Activated CD4-positive, CD25-positive, alpha-beta regulatory T cell treated with anti-CD3 and anti-CD28 coated beads, Interleukin-2, amount 50 U/mL, for 24 hours (primary cell): ENCODE measurements around the gene PITX1.

Experiments
- ATAC-seq, 2 donors: fragments of 150-1000 bp; cut with Tn5 transposase; one replicate each; pipeline ENCODE4 v1.10.0; 2021; ENCODE audit warnings: mild to moderate bottlenecking in 1 of 2, moderate library complexity in 1 of 2

Gene PITX1

DNA sequence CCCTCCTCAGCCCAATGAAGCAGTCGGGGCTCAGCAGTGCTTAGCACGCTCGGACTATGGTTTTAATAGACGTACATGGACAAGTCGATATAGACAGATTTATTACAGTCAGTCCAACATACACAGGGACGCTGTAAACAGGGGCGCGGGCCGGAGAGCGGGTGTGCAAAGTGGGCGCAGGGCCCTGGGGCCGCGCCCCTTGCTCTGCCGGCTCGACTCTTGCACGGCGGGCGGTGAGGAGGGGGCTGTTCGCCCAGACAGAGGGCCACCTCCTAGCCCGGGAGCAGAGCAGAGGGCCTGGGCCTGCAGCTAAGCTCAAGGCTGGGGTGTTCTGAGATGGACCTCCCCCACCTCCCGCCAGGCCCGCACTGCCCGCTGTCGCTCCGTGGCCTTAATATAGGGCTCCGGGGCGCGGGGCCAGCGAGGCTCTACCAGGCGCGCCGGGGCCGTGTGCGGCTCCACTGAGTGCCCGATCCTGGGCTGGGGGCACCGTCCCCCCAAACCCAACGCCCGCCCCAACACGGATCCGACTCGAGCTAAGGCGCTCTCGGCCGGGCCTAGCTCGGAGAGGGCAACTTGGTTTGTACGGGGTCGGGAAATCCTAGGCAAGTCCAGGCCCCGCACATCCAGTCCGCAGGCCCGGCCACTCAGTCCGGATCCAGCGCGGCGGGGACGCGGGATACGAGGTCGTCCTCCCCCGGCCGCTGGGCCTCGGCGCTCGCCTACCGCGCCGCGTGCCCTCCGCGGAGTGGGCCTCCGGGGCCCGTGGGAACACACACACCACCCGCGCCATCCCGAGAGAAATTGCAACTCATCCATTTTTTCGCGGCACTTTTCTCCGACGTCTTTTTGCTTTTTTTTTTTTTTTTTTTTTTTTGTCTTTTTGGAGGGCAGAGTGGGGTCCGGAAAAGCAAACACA lies 6.1 kb downstream of the PITX1 start:
- ATAC-seq = no peak

DNA sequence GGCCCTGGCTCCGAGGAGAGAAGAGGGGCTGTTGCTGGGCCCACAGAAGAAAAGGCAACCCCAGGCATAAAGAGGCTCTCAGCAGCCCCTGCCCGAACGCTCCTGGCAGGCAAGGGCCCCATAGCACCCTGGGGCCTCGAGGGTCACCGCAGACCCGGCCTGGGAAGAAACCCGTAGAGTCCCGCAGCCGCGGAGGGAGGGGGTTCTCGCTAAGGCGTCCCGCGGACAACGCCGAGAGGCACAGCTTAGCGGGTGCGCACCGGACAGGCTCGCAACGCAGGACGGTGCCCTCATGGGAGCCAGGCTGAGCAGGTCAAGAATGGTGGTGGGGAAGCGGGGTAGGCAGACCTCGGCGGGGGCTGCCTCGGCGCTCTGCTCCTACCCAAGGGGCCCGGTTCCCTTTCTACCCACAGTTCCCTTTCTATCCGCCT lies 6.7 kb downstream of the PITX1 start:
- ATAC-seq = no peak

DNA sequence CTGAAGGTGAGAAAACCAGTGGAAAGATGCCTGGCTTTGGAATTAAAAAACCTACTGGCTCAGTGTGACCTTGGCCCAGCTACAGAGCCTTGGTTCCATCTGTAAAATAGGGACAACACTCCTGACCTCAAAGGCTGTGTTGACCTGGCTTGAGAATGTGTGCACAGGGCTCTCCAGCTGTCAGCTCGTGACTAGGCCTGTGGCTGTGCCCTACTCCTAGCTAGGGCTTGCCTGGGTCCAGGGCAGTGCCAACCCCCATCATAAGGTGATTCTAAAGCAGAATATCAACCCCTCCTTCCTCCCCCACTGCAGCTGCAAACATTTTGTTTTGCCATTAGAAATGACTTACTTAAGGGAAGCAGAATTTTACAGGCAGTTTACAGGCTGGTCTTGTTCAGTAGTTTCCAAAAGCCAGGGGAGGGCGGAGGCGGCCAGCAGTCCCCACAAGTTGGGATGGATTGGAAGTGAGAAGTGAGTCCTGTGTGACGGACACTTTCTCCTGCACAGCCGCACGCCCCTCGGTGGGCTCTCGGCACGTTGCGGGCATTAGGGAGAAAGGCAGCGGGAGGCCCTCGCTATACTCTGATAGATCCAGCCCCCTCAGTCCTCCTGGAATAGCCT lies 7.3 kb downstream of the PITX1 start:
- no peak for ATAC-seq

DNA sequence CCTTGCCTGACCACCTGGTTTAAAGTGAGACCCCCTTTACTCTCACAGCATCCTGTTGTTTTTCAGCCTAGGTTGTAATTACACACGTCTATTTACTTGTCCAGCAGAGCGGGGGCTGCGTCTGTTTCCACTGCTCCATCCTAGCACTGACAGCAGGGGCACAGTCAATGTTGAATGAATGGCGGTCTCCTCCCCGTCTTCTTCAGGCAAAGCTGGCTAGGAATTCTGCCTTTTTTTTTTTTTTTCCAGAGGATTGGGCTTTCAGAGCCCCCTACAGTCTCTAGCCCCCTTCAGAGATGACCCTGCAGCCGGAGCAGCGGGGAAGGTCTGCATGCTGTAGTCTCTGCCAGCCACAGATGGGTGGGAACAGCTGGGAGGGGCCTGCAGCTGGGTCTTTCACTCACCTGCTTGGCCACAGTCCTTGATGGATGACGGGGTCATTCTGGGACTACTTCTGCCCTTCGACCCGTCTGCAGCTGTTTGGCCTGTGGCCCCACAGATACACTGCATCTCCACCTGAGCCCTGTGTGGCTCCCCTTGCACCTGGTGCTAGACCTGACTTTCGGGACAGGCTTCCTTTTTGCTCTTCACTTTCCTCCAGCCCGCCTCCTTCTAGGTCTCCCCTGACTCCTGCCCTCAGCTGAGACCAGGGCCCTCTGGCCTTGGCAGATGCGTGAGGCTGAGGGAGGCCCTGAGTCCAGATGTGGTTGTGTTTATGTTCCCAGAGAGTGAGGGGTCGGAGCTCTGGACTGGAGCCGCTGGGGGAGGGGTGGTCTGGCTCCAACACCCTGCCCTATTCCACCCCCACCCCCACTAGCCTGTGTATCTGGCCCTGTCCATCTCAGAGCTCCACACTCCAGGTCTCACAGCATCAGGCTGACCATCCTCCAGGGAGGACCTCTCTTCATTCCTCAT lies 8.0 kb downstream of the PITX1 start:
- no peak for ATAC-seq

DNA sequence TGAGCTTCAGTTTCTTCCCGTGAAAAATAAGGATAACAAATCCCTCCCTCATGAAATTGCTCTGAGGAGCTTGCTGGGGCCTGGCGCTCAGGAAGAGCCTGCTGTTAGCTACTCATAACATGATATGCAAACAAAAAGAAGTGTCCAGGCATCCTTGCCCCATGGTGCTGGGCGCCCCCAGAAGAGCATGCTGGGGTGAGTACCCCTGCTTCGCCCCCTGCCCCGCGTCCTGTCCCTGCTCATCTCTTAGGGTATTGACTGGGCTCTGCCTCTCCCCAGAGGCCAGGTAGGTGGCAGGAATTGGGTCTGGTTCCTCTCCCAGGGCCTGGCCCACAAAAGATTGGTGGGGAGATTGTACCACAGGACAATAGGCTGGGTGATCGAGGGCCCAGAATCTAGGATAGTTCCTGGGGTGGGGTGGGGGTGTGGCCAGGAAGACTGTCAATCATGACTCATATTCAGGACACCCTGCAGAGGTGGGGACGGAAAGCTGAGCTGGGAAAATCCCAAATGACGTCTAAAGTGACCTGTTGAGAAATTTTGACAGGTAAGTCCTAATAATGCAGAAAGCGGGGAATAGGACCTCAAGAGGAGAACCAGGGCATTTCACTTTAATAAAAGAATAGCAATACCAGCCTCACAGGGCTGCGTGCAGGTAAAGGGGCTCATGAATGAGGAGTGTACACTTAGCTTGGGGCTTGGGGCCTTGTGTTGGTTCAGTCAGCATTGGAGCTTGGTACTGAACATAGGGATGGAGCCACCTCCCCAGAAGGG lies 8.9 kb downstream of the PITX1 start:
- no peak for ATAC-seq

DNA sequence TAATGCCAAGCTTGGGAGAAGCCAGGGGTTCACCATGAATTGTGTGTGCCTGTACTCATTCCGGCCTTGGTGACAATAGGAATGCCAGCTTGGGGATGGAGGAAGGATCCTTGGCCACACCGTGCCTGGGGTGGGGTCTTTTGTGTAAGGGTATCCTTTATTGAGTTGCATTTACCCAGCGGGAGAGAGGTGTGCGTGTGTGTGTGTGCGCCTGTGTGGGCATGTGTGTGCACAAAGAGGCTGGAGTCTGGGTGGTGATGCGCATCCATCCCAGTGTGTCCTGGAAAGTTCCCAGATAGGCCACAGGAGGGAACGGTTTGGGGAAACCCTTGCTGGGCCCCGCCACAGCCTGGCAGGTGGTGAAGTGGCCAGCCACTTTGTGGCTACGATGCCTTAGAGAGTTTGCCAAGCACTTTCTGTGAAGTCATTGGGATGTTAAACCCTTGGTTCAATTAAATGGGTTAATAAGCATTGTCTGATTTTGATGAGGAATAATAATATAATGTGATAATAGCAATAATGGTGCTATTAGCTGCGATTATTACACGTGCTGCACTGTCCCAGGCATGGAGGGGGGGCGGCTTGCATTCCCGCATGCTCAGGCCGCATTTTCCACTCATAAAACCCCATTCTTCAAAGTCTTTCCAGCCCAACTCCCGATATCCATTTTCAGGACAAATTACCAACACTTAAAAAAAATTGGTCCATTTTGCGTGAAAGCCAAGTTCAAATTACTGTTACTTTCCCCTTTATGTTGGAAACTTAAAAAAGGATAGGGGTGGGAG lies 13.7 kb downstream of the PITX1 start:
- no peak for ATAC-seq

DNA sequence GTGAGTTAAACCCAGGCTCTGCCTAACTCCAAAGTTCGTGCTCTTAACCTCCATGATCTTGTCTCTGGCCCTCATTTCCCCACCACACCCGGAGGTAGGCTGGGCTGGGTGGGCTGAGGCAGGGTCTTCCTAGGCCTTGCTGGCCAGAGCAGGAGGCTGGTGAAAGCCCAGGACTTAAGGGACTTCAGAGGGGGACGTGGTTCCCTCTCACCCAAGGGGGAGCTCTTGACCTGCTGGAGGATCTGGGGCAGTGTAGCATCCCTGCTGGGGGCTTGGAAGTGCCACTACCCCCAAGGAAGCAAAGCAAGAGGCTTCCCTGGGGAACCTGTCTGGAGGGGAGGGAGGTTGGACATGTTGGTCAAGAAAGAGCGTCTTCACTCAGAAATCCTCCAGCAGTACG lies 14.7 kb downstream of the PITX1 start:
- no peak for ATAC-seq

DNA sequence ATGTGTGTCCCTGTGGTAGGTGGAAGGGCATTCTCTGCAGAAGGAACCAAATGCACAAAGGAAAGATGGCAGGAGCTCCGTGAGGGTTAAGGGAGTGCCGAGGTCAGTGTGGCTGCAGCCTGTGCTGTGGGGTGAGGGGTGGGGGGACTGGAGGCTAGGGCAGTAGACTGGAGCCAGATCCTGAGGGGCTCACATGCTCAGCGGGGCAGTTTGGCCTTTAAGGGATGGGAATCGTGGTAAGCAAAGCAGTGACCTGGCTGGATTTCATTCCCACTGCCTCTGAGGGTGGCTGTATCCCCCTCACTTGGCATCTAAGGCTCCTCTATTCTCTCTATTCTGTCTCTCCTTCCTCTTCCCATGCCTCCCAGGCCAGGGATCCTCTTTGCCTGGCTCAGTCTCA lies 15.6 kb downstream of the PITX1 start:
- ATAC-seq = no peak

DNA sequence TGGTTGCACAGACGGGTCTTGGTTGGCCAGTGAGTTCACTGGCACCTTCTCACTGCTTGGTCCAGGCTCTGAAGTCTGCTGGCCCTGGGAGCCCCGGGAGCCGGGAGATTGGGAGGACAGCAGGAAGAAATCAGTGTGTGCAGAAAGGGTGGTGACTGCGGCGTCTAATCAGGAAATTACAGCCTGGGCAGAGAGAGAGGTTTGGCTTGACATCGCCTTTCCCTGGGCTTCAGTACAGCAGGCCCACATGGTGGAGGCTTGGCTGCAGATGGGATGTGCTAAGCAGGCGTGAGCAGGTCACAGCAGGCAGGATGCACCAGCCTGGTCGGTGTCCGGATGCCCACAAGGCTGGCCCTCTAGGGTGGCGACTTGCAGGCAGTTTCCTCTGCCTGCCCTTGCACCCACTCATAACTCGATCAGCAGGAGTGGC lies 17.2 kb downstream of the PITX1 start:
- ATAC-seq = no peak

DNA sequence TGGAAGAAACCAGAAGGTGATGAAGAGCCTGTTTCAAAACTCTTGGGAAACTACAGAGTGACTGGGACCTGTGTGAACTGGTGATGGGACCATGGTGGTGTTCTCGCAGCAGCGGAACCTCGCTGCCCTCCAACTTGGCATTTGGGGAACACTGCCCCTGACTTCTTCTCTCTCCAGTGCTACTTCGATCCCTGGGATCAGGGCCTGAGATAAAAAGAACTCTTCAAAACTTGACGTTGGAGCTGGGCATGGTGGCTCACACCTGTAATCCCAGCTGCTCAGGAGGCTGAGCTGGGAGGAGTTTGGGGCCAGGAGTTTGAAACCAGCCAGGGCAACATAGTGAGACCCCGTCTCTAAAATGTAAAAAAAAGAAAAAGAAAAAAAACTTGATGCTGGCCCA lies 18.1 kb downstream of the PITX1 start:
- no peak for ATAC-seq

DNA sequence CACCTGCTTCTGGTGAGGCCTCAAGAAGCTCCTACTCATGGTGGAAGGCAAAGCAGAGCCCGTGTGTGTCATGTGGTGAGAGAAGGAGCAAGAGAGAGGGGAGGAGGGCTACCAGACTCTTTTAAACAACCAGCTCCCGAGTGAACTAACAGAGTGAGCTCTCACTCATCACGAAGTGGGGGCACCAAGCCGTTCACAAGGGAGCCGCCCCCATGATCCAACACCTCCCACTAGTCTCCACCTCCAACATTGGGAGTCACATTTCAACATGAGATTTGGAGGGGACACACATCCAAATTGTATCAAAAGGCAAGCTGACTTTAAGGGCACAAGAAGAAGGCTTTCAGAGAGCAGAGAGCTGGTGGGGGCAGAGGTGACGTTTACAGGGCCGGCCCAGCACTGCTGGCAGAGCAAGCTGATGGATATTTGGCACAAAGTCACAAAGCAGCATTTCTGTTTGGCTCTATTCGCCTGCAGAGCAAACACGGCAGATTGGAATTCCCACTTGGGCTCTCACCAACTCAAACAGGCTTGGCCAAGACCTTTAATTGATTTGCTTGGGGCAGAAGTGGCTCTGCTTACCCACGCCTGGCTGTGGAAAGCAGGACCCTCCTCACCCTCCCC lies 20.0 kb downstream of the PITX1 start:
- no peak for ATAC-seq

DNA sequence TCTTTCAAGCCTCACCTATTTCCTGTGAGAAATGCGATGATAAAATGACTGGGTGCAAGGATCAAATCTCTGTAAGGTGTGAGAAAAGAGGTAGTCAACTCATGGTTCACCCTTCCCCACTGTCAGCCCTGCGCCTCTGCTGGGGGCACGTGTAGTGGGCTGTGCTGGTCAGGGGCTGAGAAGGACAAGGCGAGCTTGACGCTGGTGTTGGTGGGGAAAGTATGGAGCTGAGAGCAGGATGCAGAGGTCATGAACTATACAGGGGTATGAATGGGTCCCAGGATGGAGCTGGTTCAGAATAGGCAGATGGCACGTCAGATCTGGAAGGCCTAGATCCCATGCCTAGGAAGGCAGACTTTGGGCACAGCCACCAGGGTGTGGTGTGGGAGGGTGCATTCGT lies 20.6 kb downstream of the PITX1 start:
- ATAC-seq = no peak

DNA sequence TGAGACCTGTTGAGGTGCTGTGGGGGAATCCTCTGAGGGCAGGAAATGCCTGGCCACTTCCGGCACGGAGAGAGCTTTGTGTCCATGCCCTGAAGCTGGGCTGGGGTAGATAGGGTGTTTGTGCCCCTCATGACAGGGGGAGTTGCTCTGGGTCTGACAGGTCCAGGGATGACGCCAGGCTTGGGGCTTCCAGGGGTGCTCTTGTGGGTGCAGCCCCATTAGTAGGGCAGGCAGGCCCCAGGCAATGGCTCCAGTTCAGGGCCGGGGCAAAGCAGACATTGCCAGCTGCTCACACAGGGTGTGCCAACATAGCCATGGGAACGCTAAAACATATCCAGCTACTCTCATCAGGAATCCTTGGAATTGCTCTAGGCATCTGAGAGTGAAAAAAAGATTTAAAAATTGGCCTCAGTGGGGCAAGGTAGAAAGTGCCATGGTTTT lies 21.1 kb downstream of the PITX1 start:
- ATAC-seq = no peak

DNA sequence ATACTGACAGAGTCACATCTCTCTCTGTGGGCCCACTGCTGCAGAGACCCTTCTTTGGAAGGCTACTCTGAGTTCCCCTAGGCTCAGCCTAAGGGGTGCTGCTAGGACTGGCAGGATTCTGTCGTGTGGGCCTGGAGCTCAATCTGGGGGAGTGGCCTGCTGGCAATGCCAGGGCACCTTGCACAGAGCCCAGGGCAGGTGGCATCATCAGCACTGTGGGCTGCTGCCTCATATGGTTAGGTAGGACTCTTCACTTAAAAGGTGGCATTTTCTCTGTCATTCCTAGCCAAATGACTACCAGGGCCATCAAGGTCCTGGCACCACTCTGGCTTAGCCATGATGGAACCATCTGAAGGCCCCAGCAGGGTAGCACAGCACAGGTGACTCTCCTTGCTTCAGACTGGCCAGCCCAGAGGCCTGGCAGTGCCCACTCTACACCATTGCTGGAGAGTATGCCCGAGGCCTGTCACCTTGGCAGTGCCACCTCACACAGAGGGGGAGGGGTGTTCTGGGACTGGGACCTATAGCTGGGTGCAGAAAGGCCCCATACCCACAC lies 21.9 kb downstream of the PITX1 start:
- ATAC-seq = no peak

DNA sequence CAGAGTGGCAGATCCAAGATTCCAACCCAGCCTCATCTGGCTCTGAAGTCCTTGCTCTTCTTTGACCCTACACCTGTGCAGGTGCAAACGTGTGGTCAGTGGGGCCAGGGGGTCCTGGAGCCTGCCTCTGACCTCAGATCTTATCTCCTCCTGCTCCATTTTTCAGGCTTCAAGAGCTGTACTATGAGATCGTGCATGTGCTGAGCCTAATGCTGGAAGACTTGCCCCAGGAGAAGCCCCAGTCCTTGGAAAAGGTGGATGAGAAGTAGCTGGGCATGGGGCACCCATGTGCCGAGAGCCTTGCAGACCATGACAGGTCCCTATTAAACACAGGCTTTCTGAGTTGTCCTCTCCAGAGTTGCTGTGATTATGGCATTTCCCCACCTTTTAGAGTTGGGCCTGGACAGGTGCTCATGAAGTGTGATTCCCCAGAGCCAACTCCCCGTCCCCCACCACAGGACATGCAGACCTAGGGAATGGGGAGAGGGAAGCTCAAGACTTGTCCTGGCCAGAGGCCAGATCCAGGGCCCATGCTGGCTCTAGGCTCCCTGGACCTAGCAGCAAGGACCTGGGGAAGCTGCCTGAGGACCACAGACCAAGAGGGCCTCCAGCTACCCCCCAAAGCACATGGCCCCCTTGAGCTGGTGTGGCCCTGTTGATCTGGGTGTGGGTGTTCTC lies 22.5 kb downstream of the PITX1 start:
- ATAC-seq = no peak

DNA sequence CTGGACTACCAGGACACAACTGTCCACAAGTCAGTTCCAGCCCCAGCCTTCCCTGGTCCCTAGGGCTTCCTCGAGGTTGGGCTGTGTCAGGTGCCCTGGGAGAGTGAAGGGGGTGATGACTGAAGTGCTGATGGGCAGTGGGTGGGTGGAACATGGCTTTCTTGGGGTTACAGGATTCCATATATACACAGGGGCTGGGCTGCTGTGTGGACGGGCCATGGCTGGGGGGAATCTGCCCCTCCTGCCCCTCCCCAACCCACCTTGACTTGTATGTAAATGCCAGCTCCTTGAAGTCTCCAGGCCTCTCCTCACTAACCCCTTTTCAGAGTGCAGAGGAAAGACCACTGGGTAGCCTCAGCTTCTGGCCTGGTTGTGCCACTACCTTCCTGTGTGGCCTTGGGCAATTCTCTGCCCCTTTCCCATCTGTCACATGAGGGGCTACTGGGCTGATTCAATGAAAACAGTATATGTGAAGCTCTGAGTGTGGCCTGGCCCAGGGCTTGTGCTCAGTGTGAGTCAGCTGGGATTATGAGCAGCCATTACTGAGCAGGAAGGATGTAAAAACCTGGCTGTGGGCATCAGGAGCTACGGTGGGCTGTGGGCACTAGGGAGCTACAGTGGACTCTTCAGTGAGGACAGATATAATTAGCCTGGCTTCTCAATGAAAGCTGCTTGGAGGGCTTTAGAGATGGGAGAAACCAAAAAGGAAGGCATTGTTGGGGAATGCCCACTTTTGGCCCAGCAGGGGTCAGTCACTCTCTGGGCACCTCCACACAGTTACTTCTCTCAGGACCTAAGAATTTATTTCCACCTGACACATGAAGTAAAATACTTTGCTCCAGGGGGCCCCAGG lies 23.3 kb downstream of the PITX1 start:
- ATAC-seq = no peak

DNA sequence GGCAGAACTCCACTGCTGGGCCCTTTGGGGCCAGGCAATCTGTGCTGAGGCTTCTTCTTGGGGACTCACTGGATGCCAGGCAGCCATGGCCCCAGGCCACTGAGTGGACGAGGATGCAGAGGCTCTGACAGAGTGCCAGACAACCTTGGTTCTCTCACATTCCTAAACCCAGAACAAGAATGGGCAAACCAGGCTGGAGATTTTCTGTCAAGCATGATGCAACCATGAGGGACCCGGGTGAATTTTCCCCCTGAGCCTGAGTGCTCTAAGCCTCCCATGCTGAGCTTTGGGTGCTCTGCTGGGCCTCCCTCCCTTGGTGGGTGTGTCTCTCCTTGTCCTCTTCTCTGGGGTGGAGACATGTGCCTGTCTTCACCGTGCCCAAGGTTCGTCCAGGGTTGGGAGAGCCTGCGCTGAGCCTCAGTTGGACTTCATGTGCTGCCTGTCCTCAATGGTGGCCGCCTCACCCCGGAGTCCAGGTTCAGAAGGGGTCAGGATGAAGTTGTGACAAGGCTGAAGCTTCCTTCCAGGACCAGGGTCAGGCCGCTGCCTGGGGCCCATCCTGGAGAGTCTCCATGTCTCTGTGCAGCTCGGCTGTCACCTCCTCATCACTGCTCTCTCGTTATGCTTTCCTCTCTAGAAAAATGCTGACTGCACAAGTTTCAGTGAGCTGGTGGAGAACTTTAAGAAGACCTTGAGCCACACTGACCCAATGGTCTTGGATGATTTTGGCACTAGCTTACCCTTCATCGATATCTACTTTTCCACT lies 24.1 kb downstream of the PITX1 start:
- no peak for ATAC-seq
